Gastroesophageal sphincter (tissue), 3 donors: ENCODE measurements around the gene IL21.

Experiments used
- CTCF ChIP-seq, 4 experiments: fragments of 200-600 bp in 2 of 4; fragments of 450-650 bp in 2 of 4; sonication (generic) in 1 of 4; IDR thresholded peaks; one replicate each; pipeline ENCODE4 v1.5.1; 2017 to 2019; ENCODE audit warnings: antibody characterized with exemption in 4 of 4, mild to moderate bottlenecking in 2 of 4, moderate library complexity in 2 of 4
- EP300 ChIP-seq: sonication (generic); formaldehyde crosslinking; IDR thresholded peaks from one replicate; pipeline ENCODE4 v1.6.1; 2017; ENCODE audit warnings: antibody characterized with exemption, mild to moderate bottlenecking
- POLR2A ChIP-seq, 2 donors: fragments of 450-650 bp; IDR thresholded peaks; one replicate each; pipeline ENCODE4 v1.6.1; 2017; ENCODE audit warnings: antibody characterized with exemption in 2 of 2, mild to moderate bottlenecking in 2 of 2, moderate library complexity in 1 of 2
- POLR2AphosphoS5 ChIP-seq: sonication (generic); formaldehyde crosslinking; IDR thresholded peaks from one replicate; pipeline ENCODE4 v1.6.1; 2017; ENCODE audit warnings: antibody characterized with exemption

- TF ChIP-seq CTCF (IDR thresholded peaks at IDR 0.05) (no peak), POLR2A (IDR thresholded peaks at IDR 0.05) (no peak), POLR2AphosphoS5 (no peak), EP300 (no peak)
Measured at GRCh38 chr4:122606364-122607043, 14.4 kb downstream of the IL21 start.
